ENCODE results near the gene LRP2BP.
"Not testable (repeated sequence)": the region's sequence is repeated elsewhere in the genome, so short reads cannot be mapped to it uniquely, and the experiment has no call there.

The LRP2BP gene

DNA sequence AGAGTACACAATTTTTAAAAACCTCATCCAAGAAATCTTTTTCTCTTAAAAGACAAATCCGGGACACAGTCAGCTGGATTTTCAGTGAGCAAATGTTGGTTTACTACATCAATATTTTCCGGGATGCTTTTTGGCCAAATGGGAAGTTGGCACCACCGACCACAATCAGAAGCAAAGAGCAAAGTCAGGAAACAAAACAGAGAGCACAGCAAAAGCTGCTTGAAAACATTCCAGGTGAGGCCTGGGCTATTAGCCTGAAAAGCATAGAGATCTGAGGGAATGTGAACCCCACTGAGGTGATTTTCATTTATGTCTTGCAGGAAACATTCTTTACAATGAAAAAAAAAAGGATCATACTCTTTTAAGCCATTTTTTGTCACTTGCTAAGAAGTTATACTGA lies 33.9 kb downstream of the LRP2BP start:
- no peak for DNase-seq (ENCODE audit: low spot score)

DNA sequence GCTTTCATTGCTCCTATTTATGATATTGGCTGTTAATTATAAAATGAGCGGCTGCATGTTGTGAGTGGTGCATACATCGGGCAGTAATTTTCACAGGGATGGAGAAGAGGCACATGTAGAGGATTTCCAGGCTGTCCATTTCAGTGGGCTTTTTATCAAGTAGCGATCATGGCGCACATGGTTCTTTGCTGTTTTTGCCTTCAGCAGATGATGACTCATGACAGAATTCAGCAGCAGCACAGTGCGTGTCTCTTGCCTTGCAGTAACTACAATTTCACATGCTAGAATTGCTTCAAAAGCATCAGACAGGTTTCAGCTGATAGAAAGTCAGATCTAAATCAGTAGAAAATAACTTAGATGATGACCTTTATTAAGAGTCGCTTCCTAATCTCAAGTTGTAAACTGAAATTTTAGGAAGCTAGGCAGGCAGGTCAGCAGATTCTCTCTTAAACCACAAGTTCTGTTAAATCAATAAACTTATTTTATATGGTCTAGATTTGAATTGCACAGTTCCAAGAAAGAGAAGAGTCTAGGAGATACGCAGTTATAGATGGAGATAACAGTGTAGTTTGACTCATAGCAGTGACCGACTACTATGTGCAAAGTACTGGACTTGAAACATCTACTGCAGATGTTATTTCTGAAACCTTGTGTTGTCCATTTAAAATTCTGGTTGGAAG lies 35.8 kb downstream of the LRP2BP start:
- no peak for DNase-seq (ENCODE audit: low spot score)

DNA sequence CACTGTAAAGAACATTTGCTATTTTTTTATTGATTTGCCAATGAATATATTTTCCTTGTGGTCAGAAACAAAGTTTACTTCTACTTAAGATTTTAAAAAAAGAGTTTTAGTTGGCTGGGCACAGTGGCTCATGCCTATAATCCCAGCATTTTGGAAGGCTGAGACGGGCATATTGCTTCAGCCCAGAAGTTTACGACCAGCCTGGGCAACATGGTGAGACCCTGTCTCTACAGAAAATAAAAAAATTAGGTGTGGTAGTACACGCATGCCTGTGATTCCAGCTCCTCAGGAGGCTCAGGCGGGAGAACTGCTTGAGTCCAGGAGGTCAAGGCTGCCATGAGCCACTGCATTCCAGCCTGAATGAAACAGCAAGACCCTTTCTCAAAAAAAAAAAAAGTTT lies 36.8 kb downstream of the LRP2BP start:
- no peak for DNase-seq (ENCODE audit: low spot score)

DNA sequence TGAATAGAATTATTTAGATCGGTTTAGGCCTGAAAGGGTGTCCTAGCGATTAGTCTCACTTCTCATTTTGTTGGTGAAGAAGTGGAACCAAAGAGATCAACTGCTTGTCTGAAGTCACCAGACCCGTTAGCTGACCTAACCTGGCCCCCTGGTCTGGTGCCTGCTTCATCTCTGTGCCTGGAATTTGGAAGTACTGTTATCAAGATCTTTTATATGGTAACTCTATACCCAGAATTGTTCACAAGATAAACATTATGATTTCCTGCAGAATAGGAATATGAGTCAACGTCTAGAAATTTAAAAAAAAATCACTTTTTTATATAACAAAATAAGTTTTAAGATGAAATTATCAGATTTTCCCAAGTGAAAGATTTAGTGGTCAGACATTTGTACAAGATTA lies 37.2 kb downstream of the LRP2BP start:
- DNase-seq (ENCODE audit: low spot score), result no peak

GRCh38 chr4:185357733-185358440 lies 37.8 kb downstream of the LRP2BP start:
- DNase-seq (ENCODE audit: low spot score), result no peak

- DNase-seq (ENCODE audit: low spot score), result no peak
Observed at GRCh38 chr4:185357211-185357610, 38.5 kb downstream of the LRP2BP start.

DNA sequence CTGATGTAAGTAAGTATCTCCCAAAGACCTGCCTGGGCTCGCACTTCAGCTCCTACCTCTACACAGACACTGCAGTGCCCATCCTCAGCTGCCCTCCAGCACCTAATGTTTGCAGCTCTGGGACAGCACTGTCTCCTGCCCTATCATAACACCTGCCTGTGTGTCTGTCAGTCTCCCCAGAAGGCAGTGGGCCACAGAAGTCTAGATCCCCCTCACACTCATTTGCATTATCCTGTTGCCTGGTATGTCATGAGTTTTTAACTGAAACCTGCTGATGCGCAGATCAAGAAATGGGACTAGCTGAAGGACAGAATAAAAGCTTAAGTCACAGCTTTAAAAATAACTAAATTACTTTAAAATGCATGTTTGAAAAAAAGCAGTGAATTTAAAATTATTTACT lies 43.0 kb downstream of the LRP2BP start:
- DNase-seq (ENCODE audit: low spot score), result no peak

- no peak for DNase-seq (ENCODE audit: low spot score)
Observed at GRCh38 chr4:185352202-185352601, 43.5 kb downstream of the LRP2BP start.

GRCh38 chr4:185351691-185352090 lies 44.0 kb downstream of the LRP2BP start:
- no peak for DNase-seq (ENCODE audit: low spot score)

- DNase-seq (ENCODE audit: low spot score), result no peak
Observed at GRCh38 chr4:185346975-185347601, 48.6 kb downstream of the LRP2BP start.

DNA sequence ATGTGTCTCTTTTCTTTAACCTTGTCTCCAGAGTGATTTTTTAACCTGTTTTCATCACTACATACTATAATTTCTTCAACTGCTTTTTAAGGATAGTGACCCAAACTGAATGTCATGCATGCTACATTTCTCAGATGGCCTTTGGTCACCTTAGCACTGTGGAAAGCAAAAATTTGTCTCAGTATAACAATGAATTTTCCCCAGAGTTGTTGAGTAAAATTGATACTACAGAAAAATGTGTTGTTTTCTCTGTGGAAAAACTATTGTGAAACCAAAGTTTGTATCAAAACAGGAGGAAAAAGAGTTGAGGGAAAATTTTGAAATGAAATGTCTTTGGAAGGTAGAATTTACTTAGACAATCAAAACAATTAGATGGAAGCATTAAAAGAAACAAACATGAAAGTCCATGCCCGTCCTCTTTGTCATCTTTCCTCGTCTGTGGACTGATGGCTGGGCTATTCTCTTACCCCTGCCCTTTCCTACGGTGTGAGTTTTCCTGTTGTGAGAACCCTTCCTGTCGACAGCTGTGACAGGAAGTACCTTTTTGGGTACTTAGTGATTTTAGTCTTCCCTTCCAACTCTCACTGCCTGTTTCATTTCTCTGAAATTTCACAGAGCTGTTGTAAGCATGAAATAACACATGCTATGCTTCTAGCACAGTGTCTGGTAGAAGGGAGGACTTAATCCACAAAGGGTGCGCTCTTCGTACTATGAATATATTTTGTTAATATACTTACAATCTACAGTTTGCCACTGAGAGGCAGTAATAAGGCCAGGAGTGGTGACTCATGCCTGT lies 50.8 kb downstream of the LRP2BP start:
- DNase-seq (ENCODE audit: low spot score), result no peak

GRCh38 chr4:185343726-185344581 lies 51.8 kb downstream of the LRP2BP start:
- no peak for DNase-seq (ENCODE audit: low spot score)

DNA sequence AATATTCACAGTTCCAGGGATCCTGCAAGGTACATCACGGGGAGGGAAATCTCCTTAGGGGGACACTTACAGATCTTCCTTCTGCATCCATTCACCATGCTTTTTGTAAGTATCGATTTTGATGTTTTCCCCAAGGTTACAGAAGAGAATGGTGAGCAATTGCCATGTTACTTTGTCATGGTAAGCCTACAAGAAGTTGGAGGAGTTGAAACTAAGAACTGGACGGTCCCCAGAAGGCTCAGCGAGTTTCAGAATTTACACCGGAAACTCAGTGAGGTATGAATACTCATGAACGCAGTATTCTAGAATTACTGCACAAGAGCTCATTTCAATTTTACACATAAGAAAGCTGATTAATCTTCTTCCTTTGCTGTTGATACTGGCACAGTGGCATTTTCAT lies 53.9 kb downstream of the LRP2BP start:
- DNase-seq (ENCODE audit: low spot score), result no peak

DNA sequence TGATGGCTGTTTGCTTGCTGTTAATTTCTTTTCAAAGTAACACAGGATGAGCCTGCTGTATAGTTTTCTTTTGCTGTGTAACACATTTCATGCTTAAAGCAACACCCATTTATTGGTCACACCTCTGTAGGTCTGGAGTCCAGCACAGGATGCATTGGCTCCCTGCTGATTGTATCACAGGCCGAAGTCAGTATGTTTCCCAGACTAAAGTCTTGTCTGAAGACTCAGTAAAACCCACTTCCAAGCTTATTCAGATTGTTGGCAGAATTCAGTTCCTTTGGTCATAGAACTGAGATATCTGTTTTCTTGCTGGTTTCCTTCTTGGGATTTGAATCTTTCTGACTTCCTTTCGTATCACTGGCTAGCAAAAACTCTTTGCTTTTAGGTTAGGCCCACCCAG lies 54.3 kb downstream of the LRP2BP start:
- DNase-seq (ENCODE audit: low spot score), result no peak

DNA sequence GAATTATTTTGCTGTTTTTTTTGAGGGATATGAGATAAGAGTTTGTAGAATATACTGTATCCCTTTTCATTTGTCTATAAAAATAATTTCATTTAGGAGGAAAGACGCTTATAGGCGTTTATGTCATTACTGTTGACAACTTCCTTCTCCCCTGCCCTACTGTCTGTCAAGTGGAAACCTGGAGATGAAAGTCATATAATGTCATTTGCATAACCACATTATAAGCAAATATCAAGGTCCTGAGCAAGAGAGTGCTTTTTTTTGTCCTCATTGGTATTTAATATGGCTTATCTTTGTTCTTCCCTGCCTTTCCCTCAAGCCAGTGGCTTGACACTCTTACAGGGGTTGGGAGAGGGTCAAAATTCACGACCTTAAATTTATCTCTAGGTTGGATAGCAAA lies 55.8 kb downstream of the LRP2BP start:
- no peak for DNase-seq (ENCODE audit: low spot score)

DNA sequence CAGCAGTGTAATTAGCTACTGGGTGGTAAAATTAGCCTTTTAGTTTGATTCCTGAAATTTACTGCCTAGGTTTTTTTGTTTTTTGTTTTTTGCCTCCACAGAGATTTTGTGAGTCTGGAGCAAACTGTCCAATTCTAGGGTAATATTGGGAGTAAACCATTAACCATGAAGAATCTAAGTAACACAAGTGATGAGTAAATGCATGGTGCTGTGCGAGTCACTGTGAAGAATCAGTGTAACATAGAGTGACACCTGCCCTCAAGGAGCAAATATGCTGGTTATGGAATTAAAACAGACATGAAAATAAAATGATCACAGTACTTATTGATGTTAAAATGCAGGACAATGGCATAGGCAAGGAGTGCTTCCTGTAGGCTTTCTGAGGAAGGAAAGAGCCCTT lies 60.1 kb downstream of the LRP2BP start:
- DNase-seq (ENCODE audit: low spot score), result no peak

- DNase-seq (ENCODE audit: low spot score), result no peak
Observed at GRCh38 chr4:185334326-185334725, 61.4 kb downstream of the LRP2BP start.

- DNase-seq (ENCODE audit: low spot score), result no peak
Observed at GRCh38 chr4:185332575-185333464, 62.9 kb downstream of the LRP2BP start.

DNA sequence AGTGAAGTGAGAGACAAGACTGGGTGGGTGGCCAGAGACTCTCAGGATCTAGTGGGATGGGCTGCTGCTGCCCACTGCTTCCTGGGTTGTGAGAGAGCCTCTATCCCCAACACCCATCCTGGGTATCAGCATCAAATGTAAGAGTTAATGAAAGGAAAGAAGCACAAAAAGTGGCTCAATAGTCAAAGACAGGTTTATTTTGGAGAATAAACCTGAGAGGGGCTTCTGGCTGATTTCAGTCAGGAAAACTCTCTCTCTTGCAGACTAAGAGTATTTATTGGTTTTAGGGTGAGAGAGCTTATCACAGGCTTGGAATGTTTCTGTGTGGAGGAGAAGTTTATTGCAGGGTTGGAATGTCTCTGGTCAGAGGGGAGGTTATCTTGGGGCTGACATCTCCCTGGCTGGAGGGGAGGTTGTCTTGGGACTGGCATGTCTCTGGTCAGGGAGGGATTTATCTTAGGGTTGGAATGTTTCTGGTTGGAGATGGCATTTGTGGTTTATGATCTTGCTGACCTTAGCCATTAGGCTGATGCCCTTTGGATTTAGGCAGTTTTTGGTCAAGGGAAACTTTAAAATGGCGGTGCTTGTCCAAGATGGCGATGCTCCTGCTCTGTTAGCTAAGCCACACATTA lies 65.7 kb downstream of the LRP2BP start:
- not testable (repeated sequence) for DNase-seq (ENCODE audit: low spot score)

DNA sequence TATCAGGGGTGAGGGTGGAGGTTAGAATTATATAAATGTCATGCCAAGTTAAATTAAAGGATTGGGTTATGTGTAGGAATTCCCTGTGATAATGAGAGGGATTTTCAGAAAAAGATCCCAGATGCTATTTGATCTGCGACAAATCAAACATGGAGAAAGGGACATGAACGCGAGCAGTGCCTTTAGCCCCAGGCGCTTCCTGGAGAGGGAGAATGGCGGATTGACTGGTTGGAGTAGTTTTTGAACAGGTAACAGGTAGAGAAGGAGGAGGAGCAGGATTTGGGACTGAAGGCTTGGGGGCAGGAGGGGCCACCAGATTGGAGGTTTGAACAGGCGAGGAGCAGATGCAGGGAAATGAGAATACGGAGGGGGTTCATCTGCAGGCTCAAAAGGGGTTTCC lies 67.1 kb downstream of the LRP2BP start:
- DNase-seq (ENCODE audit: low spot score), result no peak

All from globus pallidus (tissue), 1 donor.